ENCODE data around the gene PHKA2.

PHKA2 gene

GRCh38 chrX:18962329-18962728, 21.6 kb downstream of the PHKA2 start:
- DNase-seq (ENCODE audit: extremely low read depth, low read depth), result no peak
- TF ChIP-seq CTCF (IDR thresholded peaks at IDR 0.05; ENCODE audit: low read depth, low read length, missing control alignments), result no peak
- H3K4me3 ChIP-seq (replicated peaks; ENCODE audit: low read depth, low read length), result no peak overlapping the region

GRCh38 chrX:18961686-18962085, 22.2 kb downstream of the PHKA2 start:
- TF ChIP-seq CTCF (IDR thresholded peaks at IDR 0.05; ENCODE audit: low read depth, low read length, missing control alignments), result no peak
- no peak overlapping the region for H3K4me3 ChIP-seq (replicated peaks; ENCODE audit: low read depth, low read length)
- DNase-seq (ENCODE audit: extremely low read depth, low read depth), result no peak

GRCh38 chrX:18956303-18957032, 27.4 kb downstream of the PHKA2 start:
- TF ChIP-seq CTCF (IDR thresholded peaks at IDR 0.05; ENCODE audit: low read depth, low read length, missing control alignments), result no peak
- DNase-seq (ENCODE audit: extremely low read depth, low read depth), result no peak
- H3K4me3 ChIP-seq (replicated peaks; ENCODE audit: low read depth, low read length), result no peak overlapping the region

GRCh38 chrX:18955676-18956075, 28.2 kb downstream of the PHKA2 start:
- no peak for DNase-seq (ENCODE audit: extremely low read depth, low read depth)
- no peak overlapping the region for H3K4me3 ChIP-seq (replicated peaks; ENCODE audit: low read depth, low read length)
- TF ChIP-seq CTCF (IDR thresholded peaks at IDR 0.05; ENCODE audit: low read depth, low read length, missing control alignments), result no peak

- DNase-seq (ENCODE audit: extremely low read depth, low read depth), result no peak
- no peak for TF ChIP-seq CTCF (IDR thresholded peaks at IDR 0.05; ENCODE audit: low read depth, low read length, missing control alignments)
- H3K4me3 ChIP-seq (replicated peaks; ENCODE audit: low read depth, low read length), result no peak overlapping the region
Measured at GRCh38 chrX:18951032-18951431, 32.9 kb downstream of the PHKA2 start.

- TF ChIP-seq CTCF (IDR thresholded peaks at IDR 0.05; ENCODE audit: low read depth, low read length, missing control alignments), result no peak
- no peak for DNase-seq (ENCODE audit: extremely low read depth, low read depth)
- no peak overlapping the region for H3K4me3 ChIP-seq (replicated peaks; ENCODE audit: low read depth, low read length)
Measured at GRCh38 chrX:18949944-18950301, 34.0 kb downstream of the PHKA2 start.

All from HFF-Myc (cell line).